Jurkat, Clone E6-1 (cell line): ENCODE results near the gene GFM1. TPM values are rescaled to one million over a fixed set of nuclear protein-coding genes. Genes with fewer than 3 reads are reported as not detected.

ENCODE experiments used
- DNase-seq: peaks from one replicate; pipeline ENCODE4 v3.0.0-alpha.2; 2011; ENCODE audit warnings: low read depth, low spot score
- H3K4me3 ChIP-seq: 2 replicates; pipeline ENCODE4 v1.5.1; 2011; ENCODE audit warnings: mild to moderate bottlenecking, low read length, control low read depth, moderate library complexity
- polyA plus RNA-seq: library from polyadenylated mRNA; unstranded; fragments of >200 nt; gene quantifications from one replicate; pipeline ENCODE4 v1.2.1, GENCODE V29; 2012; ENCODE audit warnings: missing spikeins; ENCODE audit not compliant: insufficient read length, insufficient read depth

The GFM1 gene
- polyA plus RNA-seq: 34.8 TPM

- H3K4me3 ChIP-seq: peak within 1 kb of the TSS; percentile 94
- peak; percentile 95 for DNase-seq
Observed at GRCh38 chr3:158644345-158644908, at the start of gene GFM1. Gene GFM1 (plus strand): TSS chr3:158644527. CDS start chr3:158644635, 108 bp downstream.

GRCh38 chr3:158600787-158601186 lies 43.5 kb upstream of the GFM1 start:
- DNase-seq: no peak
- no peak overlapping the region for H3K4me3 ChIP-seq

GRCh38 chr3:158602227-158602626 lies 42.1 kb upstream of the GFM1 start:
- DNase-seq: no peak
- H3K4me3 ChIP-seq: no peak overlapping the region

GRCh38 chr3:158617982-158618875 lies 26.1 kb upstream of the GFM1 start:
- no peak for DNase-seq
- H3K4me3 ChIP-seq: no peak overlapping the region

- DNase-seq: no peak
- H3K4me3 ChIP-seq: no peak overlapping the region
Observed at GRCh38 chr3:158625881-158626280, 18.4 kb upstream of the GFM1 start.

- DNase-seq: no peak
- H3K4me3 ChIP-seq: no peak overlapping the region
Observed at GRCh38 chr3:158631981-158632380, 12.3 kb upstream of the GFM1 start.

GRCh38 chr3:158640646-158641045 lies 3.7 kb upstream of the GFM1 start:
- no peak overlapping the region for H3K4me3 ChIP-seq
- DNase-seq: no peak

- peak; percentile 60 for DNase-seq
- no peak overlapping the region for H3K4me3 ChIP-seq
Observed at GRCh38 chr3:158642005-158642404, 2.3 kb upstream of the GFM1 start.

- no peak for DNase-seq
- H3K4me3 ChIP-seq: no peak overlapping the region
Observed at GRCh38 chr3:158642474-158643210, 1.7 kb upstream of the GFM1 start.

GRCh38 chr3:158649791-158650190 lies 5.5 kb downstream of the GFM1 start:
- no peak for DNase-seq
- no peak overlapping the region for H3K4me3 ChIP-seq

GRCh38 chr3:158651192-158651591 lies 6.9 kb downstream of the GFM1 start:
- no peak for DNase-seq
- H3K4me3 ChIP-seq: no peak overlapping the region

- DNase-seq: no peak
Observed at GRCh38 chr3:158652463-158652862, 8.1 kb downstream of the GFM1 start.

GRCh38 chr3:158658889-158659288 lies 14.6 kb downstream of the GFM1 start:
- no peak overlapping the region for H3K4me3 ChIP-seq
- no peak for DNase-seq

More at GRCh38 chr3:158652463-158652862, 8.1 kb downstream of the GFM1 start:
- no peak overlapping the region for H3K4me3 ChIP-seq

- H3K4me3 ChIP-seq: no peak overlapping the region
- peak; percentile 50 for DNase-seq
Observed at GRCh38 chr3:158659454-158660237, 15.3 kb downstream of the GFM1 start.

GRCh38 chr3:158660711-158661110 lies 16.4 kb downstream of the GFM1 start:
- DNase-seq: no peak
- no peak overlapping the region for H3K4me3 ChIP-seq

GRCh38 chr3:158663246-158663645 lies 18.9 kb downstream of the GFM1 start:
- DNase-seq: no peak
- H3K4me3 ChIP-seq: no peak overlapping the region

- no peak overlapping the region for H3K4me3 ChIP-seq
- no peak for DNase-seq
Observed at GRCh38 chr3:158663832-158664231, 19.5 kb downstream of the GFM1 start.

- no peak overlapping the region for H3K4me3 ChIP-seq
- no peak for DNase-seq
Observed at GRCh38 chr3:158666416-158666815, 22.1 kb downstream of the GFM1 start.

- no peak for DNase-seq
- no peak overlapping the region for H3K4me3 ChIP-seq
Observed at GRCh38 chr3:158668506-158668905, 24.2 kb downstream of the GFM1 start.
